HEK293 (cell line): Measurements from ENCODE around the gene MIER3.

Experiments
- CTCF ChIA-PET: fragments of 350-600 bp; formaldehyde crosslinking; extraction: SDS; loops from one replicate; lab custom pipeline; 2021; ENCODE audit warnings: antibody characterized with exemption; lab: Yijun Ruan, JAX
- POLR2A ChIA-PET: fragments of 300-600 bp; formaldehyde crosslinking; extraction: SDS; loops from one replicate; lab custom pipeline; 2020; ENCODE audit warnings: antibody characterized with exemption, inconsistent platforms; lab: Yijun Ruan, JAX
- H3K27ac ChIP-seq: fragments of 200-500 bp; sonication (Bioruptor generic); 2 replicates; pipeline ENCODE4 v1.5.1; 2014; ENCODE audit warnings: low read depth, low read length, control low read depth, inconsistent platforms; ENCODE audit errors: extremely low read depth
- H3K36me3 ChIP-seq, 2 experiments: fragments of 200-500 bp in 1 of 2; sonication (Bioruptor generic) in 1 of 2; 1 replicate in 1 of 2; 2 replicates in 1 of 2; pipeline ENCODE4 v1.5.1; 2014 to 2017; ENCODE audit warnings: inconsistent platforms in 2 of 2, low read length in 2 of 2; ENCODE audit not compliant: control insufficient read depth in 2 of 2, insufficient read depth in 1 of 2
- H3K4me1 ChIP-seq: fragments of 200-500 bp; sonication (Bioruptor generic); 2 replicates; pipeline ENCODE4 v1.5.1; 2014; ENCODE audit warnings: mild to moderate bottlenecking, low read length, inconsistent platforms; ENCODE audit not compliant: control insufficient read depth, insufficient read depth
- H3K4me3 ChIP-seq: 2 replicates; pipeline ENCODE4 v1.5.1; 2011; ENCODE audit warnings: low read depth, mild to moderate bottlenecking, control low read depth, low read length, moderate library complexity
- H3K9me3 ChIP-seq: fragments of 200-500 bp; sonication (Bioruptor generic); 2 replicates; pipeline ENCODE4 v1.5.1; 2014; ENCODE audit warnings: low read depth, low read length, inconsistent platforms; ENCODE audit not compliant: control insufficient read depth, insufficient read depth
- CTCF ChIP-seq: fragments of 450-650 bp; formaldehyde crosslinking; IDR thresholded peaks from 2 replicates; pipeline ENCODE4 v1.5.1; 2016; ENCODE audit warnings: missing biosample characterization, missing genetic modification characterization
- PATZ1 ChIP-seq: fragments of 450-650 bp; formaldehyde crosslinking; IDR thresholded peaks from 2 replicates; pipeline ENCODE4 v1.5.1; 2016; ENCODE audit warnings: missing biosample characterization, missing genetic modification characterization
- SCRT1 ChIP-seq: fragments of 450-650 bp; formaldehyde crosslinking; IDR thresholded peaks from 2 replicates; pipeline ENCODE4 v1.5.1; 2016; ENCODE audit warnings: missing biosample characterization, missing genetic modification characterization, borderline replicate concordance
- SP3 ChIP-seq: fragments of 450-650 bp; formaldehyde crosslinking; IDR thresholded peaks from 2 replicates; pipeline ENCODE4 v1.5.1; 2016; ENCODE audit warnings: missing biosample characterization, missing genetic modification characterization
- YY1 ChIP-seq: fragments of 450-650 bp; formaldehyde crosslinking; IDR thresholded peaks from 2 replicates; pipeline ENCODE4 v1.5.1; 2018; ENCODE audit warnings: missing biosample characterization, missing genetic modification characterization
- ZNF132 ChIP-seq: fragments of 450-650 bp; formaldehyde crosslinking; IDR thresholded peaks from 2 replicates; pipeline ENCODE4 v1.5.1; 2017; ENCODE audit warnings: missing biosample characterization, missing genetic modification characterization, borderline replicate concordance
- ZNF146 ChIP-seq: fragments of 450-650 bp; formaldehyde crosslinking; IDR thresholded peaks from 2 replicates; pipeline ENCODE4 v1.5.1; 2016; ENCODE audit warnings: missing biosample characterization, missing genetic modification characterization
- ZNF211 ChIP-seq: fragments of 450-650 bp; formaldehyde crosslinking; IDR thresholded peaks from 2 replicates; pipeline ENCODE4 v1.5.1; 2016; ENCODE audit warnings: low read depth, missing biosample characterization, missing genetic modification characterization
- ZNF221 ChIP-seq: fragments of 450-650 bp; formaldehyde crosslinking; IDR thresholded peaks from 2 replicates; pipeline ENCODE4 v1.5.1; 2017; ENCODE audit warnings: missing biosample characterization, missing genetic modification characterization, borderline replicate concordance
- ZNF266 ChIP-seq: fragments of 450-650 bp; formaldehyde crosslinking; IDR thresholded peaks from 2 replicates; pipeline ENCODE4 v1.5.1; 2016; ENCODE audit warnings: missing biosample characterization, missing genetic modification characterization, low read depth
- ZNF544 ChIP-seq: fragments of 450-650 bp; formaldehyde crosslinking; IDR thresholded peaks from 2 replicates; pipeline ENCODE4 v1.5.0; 2017; ENCODE audit warnings: missing biosample characterization, missing genetic modification characterization
- ZNF600 ChIP-seq: fragments of 450-650 bp; formaldehyde crosslinking; IDR thresholded peaks from 2 replicates; pipeline ENCODE4 v1.5.1; 2016; ENCODE audit warnings: missing biosample characterization, missing genetic modification characterization
- ZNF610 ChIP-seq: fragments of 450-650 bp; formaldehyde crosslinking; IDR thresholded peaks from 2 replicates; pipeline ENCODE4 v1.5.1; 2016; ENCODE audit warnings: missing biosample characterization, missing genetic modification characterization, borderline replicate concordance
- ZNF624 ChIP-seq: fragments of 450-650 bp; formaldehyde crosslinking; IDR thresholded peaks from 2 replicates; pipeline ENCODE4 v1.5.1; 2017; ENCODE audit warnings: missing biosample characterization, missing genetic modification characterization
- ZNF660 ChIP-seq: fragments of 450-650 bp; IDR thresholded peaks from 2 replicates; pipeline ENCODE4 v1.5.1; 2018; ENCODE audit warnings: missing biosample characterization, mild to moderate bottlenecking, missing genetic modification characterization
- ZNF677 ChIP-seq: fragments of 450-650 bp; IDR thresholded peaks from 2 replicates; pipeline ENCODE4 v1.5.0; 2018; ENCODE audit warnings: missing biosample characterization, mild to moderate bottlenecking, missing genetic modification characterization, moderate library complexity
- ZNF704 ChIP-seq: fragments of 450-650 bp; formaldehyde crosslinking; IDR thresholded peaks from 2 replicates; pipeline ENCODE4 v1.5.1; 2016; ENCODE audit warnings: missing biosample characterization, missing genetic modification characterization
- ZNF747 ChIP-seq: fragments of 450-650 bp; formaldehyde crosslinking; IDR thresholded peaks from 2 replicates; pipeline ENCODE4 v1.5.1; 2016; ENCODE audit warnings: missing biosample characterization, missing genetic modification characterization
- ZNF768 ChIP-seq: fragments of 450-650 bp; formaldehyde crosslinking; IDR thresholded peaks from 2 replicates; pipeline ENCODE4 v1.5.1; 2018; ENCODE audit warnings: missing biosample characterization, mild to moderate bottlenecking, missing genetic modification characterization
- ZSCAN18 ChIP-seq: fragments of 450-650 bp; formaldehyde crosslinking; IDR thresholded peaks from 2 replicates; pipeline ENCODE4 v1.5.1; 2016; ENCODE audit warnings: missing biosample characterization, missing genetic modification characterization
- ZSCAN4 ChIP-seq: fragments of 450-650 bp; formaldehyde crosslinking; IDR thresholded peaks from 2 replicates; pipeline ENCODE4 v1.5.1; 2017; ENCODE audit warnings: missing biosample characterization, missing genetic modification characterization

The MIER3 gene

GRCh38 chr5:56993241-56993640, 41.3 kb upstream of the MIER3 start (continued):
- no peak for TF ChIP-seq ZSCAN18 (tag by site-specific recombination)
- TF ChIP-seq, all 188 proteins: peak for 0

- Histone ChIP-seq H3K4me1 (no peaks in the 10 kb centered on the region), H3K9me3 (no peaks in the 10 kb centered on the region), H3K4me3 (no peak overlapping the region), H3K27ac (no peak overlapping the region), H3K36me3 (no peaks in the 10 kb centered on the region)
- TF ChIP-seq ZNF704 (no peak), PATZ1 (no peak), ZNF146 (tag by site-specific recombination) (no peak), ZNF747 (tag by site-specific recombination) (no peak), ZNF221 (tag by site-specific recombination) (no peak), ZNF266 (tag by site-specific recombination) (no peak), CTCF (tag by site-specific recombination) (no peak), SP3 (no peak), ZNF624 (tag by site-specific recombination) (no peak), ZSCAN4 (no peak), YY1 (tag by site-specific recombination) (no peak), SCRT1 (no peak), ZNF132 (tag by site-specific recombination) (no peak), ZNF768 (tag by site-specific recombination) (no peak), ZNF600 (no peak), ZNF544 (tag by site-specific recombination) (no peak), ZNF211 (no peak), ZNF677 (tag by site-specific recombination) (no peak), ZNF610 (tag by site-specific recombination) (no peak), ZNF660 (tag by site-specific recombination) (no peak)
- ChIA-PET POLR2A (no interaction called here), CTCF (no interaction called here)
These were observed 37.8 kb upstream of the MIER3 start for GRCh38 chr5:56989676-56990075.
